ENCODE data around the gene OBSCN.

GRCh38 chr1:228374711-228375577 lies 167.1 kb downstream of the OBSCN start:
- TF ChIP-seq CTCF (IDR thresholded peaks at IDR 0.05) = no peak
- no peak for TF ChIP-seq POLR2A (IDR thresholded peaks at IDR 0.05)

All from sigmoid colon (tissue), 3 donors.